ENCODE data around the gene DNAJC11. TPM values are rescaled to one million over a fixed set of nuclear protein-coding genes. Genes with fewer than 3 reads are reported as not detected.

The DNAJC11 gene
- total and polyA plus RNA-seq, 10 donors, result 13.3 to 66.9 (median 54.6) TPM

DNA sequence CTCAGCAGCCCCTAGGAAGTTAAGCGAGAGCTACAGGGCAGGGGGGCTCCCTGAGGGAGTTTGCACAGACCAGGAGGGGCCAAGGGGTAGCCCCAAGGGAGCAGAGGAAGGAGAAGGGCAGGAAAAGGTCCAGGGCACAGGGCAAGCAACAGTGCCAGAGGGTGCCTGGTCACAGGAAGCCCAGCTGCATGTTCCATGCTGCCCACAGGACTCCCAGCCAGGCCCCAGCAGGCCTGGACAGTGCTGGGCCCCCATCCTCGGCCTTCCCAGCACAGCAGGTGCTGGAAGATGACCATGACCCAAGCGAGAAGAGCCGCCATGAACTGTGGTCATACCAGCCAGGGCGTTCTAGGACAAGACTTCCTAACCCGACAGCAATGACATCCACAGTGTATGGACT lies 110.0 kb downstream of the DNAJC11 start:
- Histone ChIP-seq H3K4me3 (peak overlapping the region in 1 of 8 donors; percentile 1), H3K27ac (peak overlapping the region; percentile 43 to 79 (median 67))
- DNase-seq, result no peak

DNA sequence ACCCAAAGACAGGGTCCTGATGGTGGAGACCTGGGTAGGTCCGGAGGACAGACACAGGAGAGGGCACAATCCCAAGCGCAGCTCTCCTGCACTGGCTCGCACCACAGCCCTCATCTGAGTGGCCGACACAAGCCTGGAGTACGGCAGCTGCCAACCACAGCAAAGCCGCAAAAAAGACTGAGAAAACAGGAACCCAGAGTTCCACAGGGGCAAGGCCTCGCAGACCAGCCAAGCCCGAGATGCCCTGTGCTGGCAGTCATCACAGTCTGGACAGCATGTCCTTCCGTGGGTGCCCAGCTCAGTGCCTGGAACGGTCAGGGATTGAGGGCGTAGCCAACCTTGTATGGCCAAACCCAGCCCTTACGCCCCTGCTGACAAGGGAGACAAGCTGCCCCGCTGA lies 110.4 kb downstream of the DNAJC11 start:
- H3K4me3 ChIP-seq, result peak overlapping the region in 1 of 8 donors; percentile 1
- H3K27ac ChIP-seq, result peak overlapping the region; percentile 43 to 79 (median 67)
- no peaks in the 10 kb centered on the region for H3K9me3 ChIP-seq
- H3K36me3 ChIP-seq, result peaks cover 0 to 100% (median 77%) of the 10 kb centered on the region in 6 donors
- H3K27me3 ChIP-seq (replicated peaks in 1 of 7), result no peaks in the 10 kb centered on the region
- peaks cover 13 to 99% (median 66%) of the 10 kb centered on the region in 6 donors for H3K4me1 ChIP-seq
- intact Hi-C loops (cut with DNase I; ENCODE audit: low total_unique reads), result no loop called here
- WGBS, 5 donors, result 14 to 36% (median 28%) methylated on average over 7 to 13 of the region's 13 CpGs
- TF ChIP-seq, protein P1, sequence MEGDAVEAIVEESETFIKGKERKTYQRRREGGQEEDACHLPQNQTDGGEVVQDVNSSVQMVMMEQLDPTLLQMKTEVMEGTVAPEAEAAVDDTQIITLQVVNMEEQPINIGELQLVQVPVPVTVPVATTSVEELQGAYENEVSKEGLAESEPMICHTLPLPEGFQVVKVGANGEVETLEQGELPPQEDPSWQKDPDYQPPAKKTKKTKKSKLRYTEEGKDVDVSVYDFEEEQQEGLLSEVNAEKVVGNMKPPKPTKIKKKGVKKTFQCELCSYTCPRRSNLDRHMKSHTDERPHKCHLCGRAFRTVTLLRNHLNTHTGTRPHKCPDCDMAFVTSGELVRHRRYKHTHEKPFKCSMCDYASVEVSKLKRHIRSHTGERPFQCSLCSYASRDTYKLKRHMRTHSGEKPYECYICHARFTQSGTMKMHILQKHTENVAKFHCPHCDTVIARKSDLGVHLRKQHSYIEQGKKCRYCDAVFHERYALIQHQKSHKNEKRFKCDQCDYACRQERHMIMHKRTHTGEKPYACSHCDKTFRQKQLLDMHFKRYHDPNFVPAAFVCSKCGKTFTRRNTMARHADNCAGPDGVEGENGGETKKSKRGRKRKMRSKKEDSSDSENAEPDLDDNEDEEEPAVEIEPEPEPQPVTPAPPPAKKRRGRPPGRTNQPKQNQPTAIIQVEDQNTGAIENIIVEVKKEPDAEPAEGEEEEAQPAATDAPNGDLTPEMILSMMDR (IDR thresholded peaks at IDR 0.05 in 8 of 11, conservative IDR thresholded peaks at IDR 0.05 in 3 of 11), result no peak
- TF ChIP-seq POLR2AphosphoS5 (IDR thresholded peaks at IDR 0.05), result peak; percentile 61 to 78 (median 77)
- peak; percentile 88 for DNase-seq

More for the DNA sequence above, 110.0 kb downstream of the DNAJC11 start:
- H3K27me3 ChIP-seq (replicated peaks in 1 of 7), result no peaks in the 10 kb centered on the region
- H3K4me1 ChIP-seq, result peaks cover 13 to 99% (median 67%) of the 10 kb centered on the region in 6 donors
- intact Hi-C loops (cut with DNase I; ENCODE audit: low total_unique reads), result no loop called here
- peaks cover 0 to 100% (median 81%) of the 10 kb centered on the region in 6 donors for H3K36me3 ChIP-seq
- no peak for TF ChIP-seq POLR2A (IDR thresholded peaks at IDR 0.05)
- TF ChIP-seq POLR2AphosphoS5 (IDR thresholded peaks at IDR 0.05), result peak in 2 of 3 donors; percentile 6 to 58
- H3K9me3 ChIP-seq, result no peaks in the 10 kb centered on the region
- WGBS, 5 donors, result 63 to 85% (median 73%) methylated on average over 2 to 6 of the region's 6 CpGs

- peak overlapping the region in 2 of 8 donors; percentile 66 to 79 for H3K27ac ChIP-seq
- no peaks in the 10 kb centered on the region for H3K9me3 ChIP-seq
- intact Hi-C loops (cut with DNase I; ENCODE audit: low total_unique reads), result no loop called here
- no peaks in the 10 kb centered on the region for H3K27me3 ChIP-seq (replicated peaks in 1 of 7)
- 91 to 97% (median 95%) methylated on average over 7 of the region's 7 CpGs for WGBS, 5 donors
- H3K4me1 ChIP-seq, result peaks cover 13 to 97% (median 62%) of the 10 kb centered on the region in 6 donors
- peaks cover 0 to 99% (median 65%) of the 10 kb centered on the region in 6 donors for H3K36me3 ChIP-seq
- TF ChIP-seq POLR2A (IDR thresholded peaks at IDR 0.05), result no peak
- no peak for TF ChIP-seq POLR2AphosphoS5 (IDR thresholded peaks at IDR 0.05)
- TF ChIP-seq, protein P1 (IDR thresholded peaks at IDR 0.05 in 8 of 11, conservative IDR thresholded peaks at IDR 0.05 in 3 of 11), result no peak
- no peak for DNase-seq
- no peak overlapping the region for H3K4me3 ChIP-seq
Measured at GRCh38 chr1:6590046-6590445, 111.6 kb downstream of the DNAJC11 start.

DNA sequence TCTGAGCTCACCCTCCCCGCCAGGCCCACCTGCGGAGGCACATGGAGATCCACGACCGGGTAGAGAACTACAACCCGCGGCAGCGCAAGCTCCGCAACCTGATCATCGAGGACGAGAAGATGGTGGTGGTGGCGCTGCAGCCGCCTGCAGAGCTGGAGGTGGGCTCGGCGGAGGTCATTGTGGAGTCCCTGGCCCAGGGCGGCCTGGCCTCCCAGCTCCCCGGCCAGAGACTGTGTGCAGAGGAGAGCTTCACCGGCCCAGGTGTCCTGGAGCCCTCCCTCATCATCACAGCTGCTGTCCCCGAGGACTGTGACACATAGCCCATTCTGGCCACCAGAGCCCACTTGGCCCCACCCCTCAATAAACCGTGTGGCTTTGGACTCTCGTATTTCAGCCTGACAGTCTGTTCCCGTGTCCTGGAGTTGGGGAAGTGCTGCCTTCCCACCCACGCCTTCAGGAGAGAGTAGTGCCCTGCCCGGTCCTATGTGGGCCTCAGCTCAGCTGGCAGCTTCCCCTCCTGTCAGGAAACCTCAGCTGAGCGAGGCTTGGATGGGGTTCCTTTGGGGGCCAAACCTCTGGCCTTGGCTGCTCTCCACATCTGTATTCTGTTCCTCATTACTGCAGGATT lies 112.6 kb downstream of the DNAJC11 start:
- WGBS, 5 donors, result 40 to 80% (median 73%) methylated on average over 8 to 24 of the region's 24 CpGs
- H3K27ac ChIP-seq, result peak overlapping the region in 2 of 8 donors; percentile 13 to 22
- no peaks in the 10 kb centered on the region for H3K9me3 ChIP-seq
- peak in 2 of 3 donors; percentile 13 to 66 for TF ChIP-seq POLR2AphosphoS5 (IDR thresholded peaks at IDR 0.05)
- TF ChIP-seq, protein P1 (IDR thresholded peaks at IDR 0.05 in 8 of 11, conservative IDR thresholded peaks at IDR 0.05 in 3 of 11), result no peak
- peaks cover 13 to 99% (median 67%) of the 10 kb centered on the region in 6 donors for H3K4me1 ChIP-seq
- no peak overlapping the region for H3K4me3 ChIP-seq
- intact Hi-C loops (cut with DNase I; ENCODE audit: low total_unique reads), result no loop called here
- DNase-seq, result no peak
- peaks cover 0 to 89% (median 56%) of the 10 kb centered on the region in 6 donors for H3K36me3 ChIP-seq
- H3K27me3 ChIP-seq (replicated peaks in 1 of 7), result no peaks in the 10 kb centered on the region
